ENCODE data around the gene SYTL4.

Gene SYTL4

GRCh38 chrX:100645106-100645505, 86.8 kb downstream of the SYTL4 start:
- no peak overlapping the region for H2AFZ ChIP-seq
- no peak overlapping the region for H3K4me2 ChIP-seq (ENCODE audit: low read length)
- TF ChIP-seq CTCF (IDR thresholded peaks at IDR 0.05): no peak
- no peaks in the 10 kb centered on the region for H3K27me3 ChIP-seq (ENCODE audit: control insufficient read depth, insufficient read depth, low read length)
- no peaks in the 10 kb centered on the region for H3K9me3 ChIP-seq (ENCODE audit: control insufficient read depth, low read length)
- no peaks in the 10 kb centered on the region for H3K4me1 ChIP-seq
- H3K27ac ChIP-seq: no peak overlapping the region
- no peaks in the 10 kb centered on the region for H3K36me3 ChIP-seq (ENCODE audit: control insufficient read depth, insufficient read depth, low read length)
- no peaks in the 10 kb centered on the region for H3K79me2 ChIP-seq
- no peak overlapping the region for H3K9ac ChIP-seq
- H3K4me3 ChIP-seq (ENCODE audit: low read depth, low read length): no peak overlapping the region

- Histone ChIP-seq H3K36me3 (ENCODE audit: control insufficient read depth, insufficient read depth, low read length) (no peaks in the 10 kb centered on the region), H3K27ac (no peak within 1 kb of the TSS), H3K27me3 (ENCODE audit: control insufficient read depth, insufficient read depth, low read length) (no peaks in the 10 kb centered on the region), H3K4me1 (no peaks in the 10 kb centered on the region), H2AFZ (no peak within 1 kb of the TSS), H3K4me3 (ENCODE audit: low read depth, low read length) (no peak within 1 kb of the TSS), H3K9ac (no peak within 1 kb of the TSS), H3K79me2 (no peaks in the 10 kb centered on the region), H3K4me2 (ENCODE audit: low read length) (no peak within 1 kb of the TSS), H3K9me3 (ENCODE audit: control insufficient read depth, low read length) (no peaks in the 10 kb centered on the region)
- no peak for TF ChIP-seq CTCF (IDR thresholded peaks at IDR 0.05)
Observed at GRCh38 chrX:100643956-100644860, 87.7 kb downstream of the SYTL4 start, which contains the start of gene SRPX2. SRPX2 (plus strand) TSS chrX:100644199; CDS start chrX:100646323, 2,124 bp downstream.

GRCh38 chrX:100643212-100643611, 88.7 kb downstream of the SYTL4 start:
- Histone ChIP-seq H3K4me1 (no peaks in the 10 kb centered on the region), H3K27me3 (ENCODE audit: control insufficient read depth, insufficient read depth, low read length) (no peaks in the 10 kb centered on the region), H3K9me3 (ENCODE audit: control insufficient read depth, low read length) (no peaks in the 10 kb centered on the region), H2AFZ (no peak overlapping the region), H3K27ac (no peak overlapping the region), H3K4me3 (ENCODE audit: low read depth, low read length) (no peak overlapping the region), H3K36me3 (ENCODE audit: control insufficient read depth, insufficient read depth, low read length) (no peaks in the 10 kb centered on the region), H3K4me2 (ENCODE audit: low read length) (no peak overlapping the region), H3K9ac (no peak overlapping the region), H3K79me2 (no peaks in the 10 kb centered on the region)
- no peak for TF ChIP-seq CTCF (IDR thresholded peaks at IDR 0.05)

GRCh38 chrX:100642290-100642689, 89.6 kb downstream of the SYTL4 start:
- Histone ChIP-seq H3K9me3 (ENCODE audit: control insufficient read depth, low read length) (no peaks in the 10 kb centered on the region), H3K27ac (no peak overlapping the region), H3K9ac (no peak overlapping the region), H3K4me2 (ENCODE audit: low read length) (no peak overlapping the region), H3K4me1 (no peaks in the 10 kb centered on the region), H3K79me2 (no peaks in the 10 kb centered on the region), H3K27me3 (ENCODE audit: control insufficient read depth, insufficient read depth, low read length) (no peaks in the 10 kb centered on the region), H3K4me3 (ENCODE audit: low read depth, low read length) (no peak overlapping the region), H2AFZ (no peak overlapping the region), H3K36me3 (ENCODE audit: control insufficient read depth, insufficient read depth, low read length) (no peaks in the 10 kb centered on the region)
- TF ChIP-seq CTCF (IDR thresholded peaks at IDR 0.05): no peak
